Left ventricle myocardium inferior (tissue), 1 donor: ENCODE results near the gene DHRSX. TPM values are rescaled to one million over a fixed set of nuclear protein-coding genes. Genes with fewer than 3 reads are reported as not detected.

Source experiments
- DNase-seq: peaks from one replicate; pipeline ENCODE4 v3.0.0-alpha.2; 2020
- H3K27ac ChIP-seq: fragments of 200-600 bp; replicated peaks from 2 replicates; pipeline ENCODE4 v1.8.0; 2021
- H3K27me3 ChIP-seq: fragments of 200-600 bp; 2 replicates; pipeline ENCODE4 v1.8.0; 2021; ENCODE audit warnings: low read depth
- H3K36me3 ChIP-seq: fragments of 200-600 bp; 2 replicates; pipeline ENCODE4 v1.8.0; 2021
- H3K4me1 ChIP-seq: fragments of 200-600 bp; 2 replicates; pipeline ENCODE4 v1.8.0; 2021
- H3K4me3 ChIP-seq: fragments of 200-600 bp; 2 replicates; pipeline ENCODE4 v1.8.0; 2021; ENCODE audit warnings: mild to moderate bottlenecking, moderate library complexity
- H3K9me3 ChIP-seq: fragments of 200-600 bp; replicated peaks from 2 replicates; pipeline ENCODE4 v1.8.0; 2021
- CTCF ChIP-seq: fragments of 200-600 bp; IDR thresholded peaks from 2 replicates; pipeline ENCODE4 v1.8.0; 2021; ENCODE audit warnings: antibody characterized with exemption, mild to moderate bottlenecking, borderline replicate concordance
- intact Hi-C: fragments of 100-400 bp; cut with micrococcal nuclease; formaldehyde crosslinking; loops from one replicate; pipeline ENCODE4 v1.11.0; 2022
- total RNA-seq: library from RNA; stranded (reverse); fragmentation: NEBNext Ultra II Directional; extraction: Animal tissue kit (Norgen Biotek cat#: 25700); gene quantifications from one replicate; pipeline ENCODE4 v1.2.1, GENCODE V29; 2021
- donor health status: DM: no; HTN: yes; CAD: no; lungs with severe emphysema.

DHRSX gene
- total RNA-seq, 1 donor from 2014 or later = 35.3 TPM

GRCh38 chrX:2516623-2517022 lies 15.8 kb upstream of the DHRSX start:
- no peaks in the 10 kb centered on the region for H3K4me1 ChIP-seq
- no peak for DNase-seq
- H3K9me3 ChIP-seq = no peaks in the 10 kb centered on the region
- H3K4me3 ChIP-seq = no peak overlapping the region
- H3K36me3 ChIP-seq = no peaks in the 10 kb centered on the region
- intact Hi-C loops = no loop called here
- no peak for TF ChIP-seq CTCF
- no peaks in the 10 kb centered on the region for H3K27me3 ChIP-seq
- no peak overlapping the region for H3K27ac ChIP-seq

- no peak overlapping the region for H3K27ac ChIP-seq
- no peak for TF ChIP-seq CTCF
- no peaks in the 10 kb centered on the region for H3K27me3 ChIP-seq
- H3K4me3 ChIP-seq = no peak overlapping the region
- intact Hi-C loops = no loop called here
- H3K9me3 ChIP-seq = no peaks in the 10 kb centered on the region
- DNase-seq = no peak
- no peaks in the 10 kb centered on the region for H3K4me1 ChIP-seq
- no peaks in the 10 kb centered on the region for H3K36me3 ChIP-seq
These were observed 13.4 kb upstream of the DHRSX start for GRCh38 chrX:2514131-2514530.

GRCh38 chrX:2513121-2513664 lies 12.4 kb upstream of the DHRSX start:
- intact Hi-C loops = no loop called here
- no peak for DNase-seq
- no peaks in the 10 kb centered on the region for H3K4me1 ChIP-seq
- H3K27ac ChIP-seq = no peak overlapping the region
- H3K27me3 ChIP-seq = no peaks in the 10 kb centered on the region
- H3K4me3 ChIP-seq = no peak overlapping the region
- no peaks in the 10 kb centered on the region for H3K36me3 ChIP-seq
- no peaks in the 10 kb centered on the region for H3K9me3 ChIP-seq
- no peak for TF ChIP-seq CTCF

GRCh38 chrX:2512501-2512900 lies 11.7 kb upstream of the DHRSX start:
- H3K27me3 ChIP-seq = no peaks in the 10 kb centered on the region
- no peaks in the 10 kb centered on the region for H3K36me3 ChIP-seq
- H3K9me3 ChIP-seq = no peaks in the 10 kb centered on the region
- H3K4me1 ChIP-seq = no peaks in the 10 kb centered on the region
- intact Hi-C loops = no loop called here
- no peak for TF ChIP-seq CTCF
- H3K27ac ChIP-seq = no peak overlapping the region
- no peak for DNase-seq
- no peak overlapping the region for H3K4me3 ChIP-seq

- no peaks in the 10 kb centered on the region for H3K36me3 ChIP-seq
- no peak overlapping the region for H3K4me3 ChIP-seq
- no peaks in the 10 kb centered on the region for H3K27me3 ChIP-seq
- no peaks in the 10 kb centered on the region for H3K9me3 ChIP-seq
- no peak for TF ChIP-seq CTCF
- H3K27ac ChIP-seq = no peak overlapping the region
- no peaks in the 10 kb centered on the region for H3K4me1 ChIP-seq
- intact Hi-C loops = no loop called here
- no peak for DNase-seq
These were observed 10.6 kb upstream of the DHRSX start for GRCh38 chrX:2511326-2511725.
